Mesodermal cell (in vitro differentiated cells): ENCODE data around the gene XPA.

Source experiments
- H3K27ac ChIP-seq: 2 replicates; pipeline ENCODE4 v1.7.0; 2013; ENCODE audit warnings: mild to moderate bottlenecking, low read depth, low read length, moderate library complexity; ENCODE audit not compliant: severe bottlenecking
- H3K36me3 ChIP-seq: 2 replicates; pipeline ENCODE4 v1.7.1; 2013; ENCODE audit warnings: mild to moderate bottlenecking, low read length, moderate library complexity; ENCODE audit not compliant: control insufficient read depth, insufficient read depth
- H3K4me1 ChIP-seq: one replicate; pipeline ENCODE4 v1.7.1; 2013; ENCODE audit warnings: mild to moderate bottlenecking, low read length; ENCODE audit not compliant: insufficient read depth, control insufficient read depth, poor library complexity, severe bottlenecking
- H3K4me3 ChIP-seq: 2 replicates; pipeline ENCODE4 v1.7.0; 2013; ENCODE audit warnings: low read length, control low read depth, mild to moderate bottlenecking; ENCODE audit not compliant: insufficient read depth, poor library complexity, severe bottlenecking; ENCODE audit errors: extremely low read depth
- H3K9me3 ChIP-seq: 2 replicates; pipeline ENCODE4 v1.7.1; 2013; ENCODE audit warnings: mild to moderate bottlenecking, low read length, moderate library complexity; ENCODE audit not compliant: control insufficient read depth
- WGBS, 2 experiments: methylation state at CpG; one replicate each; pipeline ENCODE4 v1.1.5; 2013; ENCODE audit warnings: missing lambda C conversion rate in 2 of 2; ENCODE audit not compliant: insufficient coverage in 2 of 2; 5-methylcytosine and 5-hydroxymethylcytosine counted together

XPA gene

DNA sequence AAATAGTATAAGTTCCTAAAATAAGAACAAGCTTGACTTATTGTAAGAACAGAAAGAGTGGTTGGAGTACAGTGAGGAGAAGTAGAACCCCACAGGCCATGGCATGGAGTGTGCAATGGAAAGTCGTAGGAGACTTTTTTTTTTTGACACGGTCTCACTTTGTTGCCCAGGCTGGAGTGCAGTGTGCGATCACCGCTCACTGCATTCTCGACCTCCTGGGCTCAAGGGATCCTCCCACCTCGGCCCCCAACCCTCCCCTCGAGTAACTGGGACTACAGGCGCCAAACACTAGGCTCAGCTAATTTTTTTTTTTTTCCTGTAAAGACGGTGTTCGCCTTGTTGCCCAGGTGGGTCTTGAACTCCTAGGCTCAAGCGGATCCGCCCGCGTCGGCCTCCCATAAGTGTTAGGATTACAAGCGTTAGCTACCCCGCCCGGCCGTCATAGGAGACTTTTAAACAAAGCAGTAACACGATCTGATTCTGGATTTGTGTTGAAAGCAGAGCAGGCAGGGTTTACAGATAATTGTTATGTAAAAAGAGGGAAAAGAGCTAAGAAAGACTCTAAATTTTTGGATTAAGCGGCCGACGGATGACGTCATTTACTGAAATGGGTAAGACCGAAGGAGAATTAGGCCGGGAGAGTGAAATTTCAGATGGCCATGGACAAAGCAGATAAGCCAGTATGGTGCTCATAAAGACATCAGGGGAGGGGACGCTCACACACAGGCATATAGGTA is 64.7 kb downstream of the XPA start:
- Histone ChIP-seq H3K4me3 (peak overlapping the region; percentile 71), H3K9me3 (no peaks in the 10 kb centered on the region), H3K36me3 (peaks cover 7% of the 10 kb centered on the region), H3K4me1 (no peaks in the 10 kb centered on the region), H3K27ac (peak overlapping the region; percentile 100)
- 0% methylated on average over 14 to 24 of the region's 27 CpGs for WGBS, 2 experiments

DNA sequence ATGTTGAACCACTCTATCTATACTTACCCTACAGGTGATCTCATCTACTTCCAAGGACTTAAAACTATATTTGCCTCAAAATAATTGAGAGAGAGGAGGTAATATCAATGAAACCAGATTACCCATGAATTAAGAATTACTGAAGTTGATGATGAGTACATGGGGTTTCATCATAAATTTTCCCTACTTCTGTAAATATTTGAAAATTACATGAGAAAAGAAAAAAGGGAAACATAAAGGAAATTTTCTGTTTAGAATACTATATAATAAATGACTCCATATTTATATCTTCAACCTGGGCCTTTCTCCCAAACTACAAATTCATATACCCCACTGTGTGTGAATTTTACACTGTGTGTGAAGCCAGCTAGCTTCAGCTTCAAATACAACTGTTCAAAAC is 66.5 kb downstream of the XPA start:
- Histone ChIP-seq H3K36me3 (peaks cover 13% of the 10 kb centered on the region), H3K27ac (no peak overlapping the region), H3K9me3 (no peaks in the 10 kb centered on the region), H3K4me1 (no peaks in the 10 kb centered on the region), H3K4me3 (no peak overlapping the region)

DNA sequence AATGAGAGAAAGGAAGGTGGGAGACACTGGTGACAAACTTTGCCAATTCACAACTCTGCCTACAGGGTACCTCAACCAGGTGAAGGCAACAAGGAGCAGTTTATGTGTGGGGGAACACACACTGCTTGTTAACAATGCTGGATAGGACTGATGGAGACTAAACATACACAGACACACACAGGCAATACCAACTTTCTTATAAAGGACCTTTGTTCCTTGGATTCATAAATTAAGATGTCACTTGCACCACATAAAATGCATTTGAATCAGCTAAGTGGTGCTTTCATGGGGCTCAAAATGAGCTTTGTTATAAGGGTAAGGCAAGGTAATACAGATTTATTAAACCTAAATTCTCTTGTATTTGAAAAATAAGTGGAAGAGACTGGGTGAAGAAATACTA is 68.0 kb downstream of the XPA start:
- H3K4me3 ChIP-seq: no peak overlapping the region
- peaks cover 27% of the 10 kb centered on the region for H3K36me3 ChIP-seq
- H3K4me1 ChIP-seq: no peaks in the 10 kb centered on the region
- H3K27ac ChIP-seq: no peak overlapping the region
- no peaks in the 10 kb centered on the region for H3K9me3 ChIP-seq

DNA sequence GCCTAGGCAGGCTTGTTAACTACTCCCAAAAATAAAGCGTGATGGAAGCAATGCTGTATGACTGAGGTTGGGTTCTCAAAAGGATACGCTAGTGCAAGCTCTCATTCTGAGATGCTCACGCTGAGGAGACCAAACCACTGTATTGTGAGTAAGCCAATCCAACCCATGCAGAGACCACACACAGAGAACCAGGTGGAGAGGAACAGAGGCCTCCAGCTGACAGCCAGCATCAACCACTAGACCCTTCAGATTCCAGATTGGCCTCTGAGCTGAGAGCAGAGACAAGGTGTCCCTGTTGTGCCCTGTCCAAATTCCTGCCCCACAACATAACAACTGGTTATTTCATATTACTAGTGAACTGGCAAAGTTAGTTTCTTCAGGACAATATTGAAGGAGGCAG is 68.5 kb downstream of the XPA start:
- WGBS, 2 experiments: 95 to 100% methylated on average over 3 of the region's 3 CpGs
- Histone ChIP-seq H3K27ac (no peak overlapping the region), H3K4me3 (no peak overlapping the region), H3K9me3 (no peaks in the 10 kb centered on the region), H3K4me1 (no peaks in the 10 kb centered on the region), H3K36me3 (peaks cover 32% of the 10 kb centered on the region)

DNA sequence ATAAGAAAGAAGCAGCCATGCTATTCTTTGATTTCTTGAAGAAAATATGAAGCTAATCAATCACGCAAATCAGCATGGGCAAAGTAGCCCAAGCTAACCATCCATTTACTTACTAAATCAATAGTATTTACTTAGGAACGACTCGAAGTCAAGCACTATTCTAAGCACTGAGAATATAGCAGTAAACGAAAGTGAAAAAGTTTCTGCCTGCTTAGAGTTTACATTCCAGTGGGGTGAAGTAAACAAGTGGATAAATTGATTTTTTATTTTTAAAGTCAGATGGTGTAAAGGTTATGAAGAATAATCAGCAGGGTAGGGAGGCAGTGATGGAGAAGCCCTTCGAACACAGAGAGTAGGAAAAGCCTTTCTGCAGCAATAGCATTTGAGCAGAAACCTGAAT is 69.5 kb downstream of the XPA start:
- no peaks in the 10 kb centered on the region for H3K4me1 ChIP-seq
- H3K9me3 ChIP-seq: no peaks in the 10 kb centered on the region
- peaks cover 42% of the 10 kb centered on the region for H3K36me3 ChIP-seq
- H3K4me3 ChIP-seq: no peak overlapping the region
- WGBS, 2 experiments: 96 to 100% methylated on average over 3 to 4 of the region's 5 CpGs
- no peak overlapping the region for H3K27ac ChIP-seq

DNA sequence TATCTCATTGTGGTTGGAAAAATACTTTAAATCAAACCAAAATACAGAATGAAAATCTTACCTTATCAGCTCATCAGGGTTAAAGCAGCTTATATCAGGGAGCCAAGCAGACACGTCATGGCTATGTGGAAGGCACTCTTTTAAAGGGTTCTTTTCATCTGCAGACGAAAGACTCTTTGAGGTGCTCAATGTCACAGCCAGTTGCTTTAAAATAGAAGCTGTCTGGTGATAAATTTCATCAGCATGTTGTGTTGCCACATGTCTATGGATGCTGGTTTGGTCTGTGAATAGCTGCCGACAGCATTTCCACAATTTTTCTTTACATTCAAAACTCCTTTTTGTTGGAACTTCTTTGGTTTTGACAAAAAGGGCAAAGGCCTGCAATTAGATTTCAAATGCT is 71.5 kb downstream of the XPA start:
- Histone ChIP-seq H3K36me3 (peaks cover 62% of the 10 kb centered on the region), H3K4me3 (no peak overlapping the region)
- WGBS, 2 experiments: 96 to 100% methylated on average over 2 of the region's 3 CpGs

More for the DNA sequence above, 71.5 kb downstream of the XPA start:
- no peaks in the 10 kb centered on the region for H3K4me1 ChIP-seq
- H3K9me3 ChIP-seq: no peaks in the 10 kb centered on the region
- no peak overlapping the region for H3K27ac ChIP-seq
